PC-9 (cell line): ENCODE measurements around the gene UGGT2.

ENCODE experiments used
- EZH2 ChIP-seq: fragments of 200-600 bp; sonication (generic); IDR thresholded peaks from 2 replicates; pipeline ENCODE4 v1.8.0; 2017; ENCODE audit warnings: antibody characterized with exemption, low read depth
- TF ChIP-seq, protein P1 (sequence below): fragments of 200-600 bp; sonication (generic); conservative IDR thresholded peaks from 2 replicates; pipeline ENCODE4 v1.6.1; 2017; ENCODE audit warnings: mixed run types, antibody characterized with exemption, mild to moderate bottlenecking, moderate library complexity

DNA sequence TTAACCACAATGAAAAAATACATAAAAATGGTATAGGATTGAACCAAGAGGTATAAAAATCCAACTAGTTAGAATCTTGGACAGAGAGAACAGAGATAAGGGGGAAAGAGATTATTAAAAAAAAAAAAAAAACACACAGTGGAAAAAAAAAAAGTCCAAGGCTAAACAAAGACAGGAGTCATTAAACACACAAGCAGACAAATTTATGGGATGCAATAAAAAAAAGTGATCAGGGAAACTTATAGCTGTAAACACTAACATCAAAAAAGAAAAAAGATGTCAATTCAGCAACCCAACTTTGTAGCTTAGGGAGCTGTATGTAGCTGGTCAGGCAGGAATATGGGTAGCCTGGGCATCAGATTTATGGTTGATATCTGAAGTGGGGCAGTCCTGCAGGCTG lies 247.3 kb downstream of the UGGT2 start:
- no peak for TF ChIP-seq EZH2
- TF ChIP-seq, protein P1, sequence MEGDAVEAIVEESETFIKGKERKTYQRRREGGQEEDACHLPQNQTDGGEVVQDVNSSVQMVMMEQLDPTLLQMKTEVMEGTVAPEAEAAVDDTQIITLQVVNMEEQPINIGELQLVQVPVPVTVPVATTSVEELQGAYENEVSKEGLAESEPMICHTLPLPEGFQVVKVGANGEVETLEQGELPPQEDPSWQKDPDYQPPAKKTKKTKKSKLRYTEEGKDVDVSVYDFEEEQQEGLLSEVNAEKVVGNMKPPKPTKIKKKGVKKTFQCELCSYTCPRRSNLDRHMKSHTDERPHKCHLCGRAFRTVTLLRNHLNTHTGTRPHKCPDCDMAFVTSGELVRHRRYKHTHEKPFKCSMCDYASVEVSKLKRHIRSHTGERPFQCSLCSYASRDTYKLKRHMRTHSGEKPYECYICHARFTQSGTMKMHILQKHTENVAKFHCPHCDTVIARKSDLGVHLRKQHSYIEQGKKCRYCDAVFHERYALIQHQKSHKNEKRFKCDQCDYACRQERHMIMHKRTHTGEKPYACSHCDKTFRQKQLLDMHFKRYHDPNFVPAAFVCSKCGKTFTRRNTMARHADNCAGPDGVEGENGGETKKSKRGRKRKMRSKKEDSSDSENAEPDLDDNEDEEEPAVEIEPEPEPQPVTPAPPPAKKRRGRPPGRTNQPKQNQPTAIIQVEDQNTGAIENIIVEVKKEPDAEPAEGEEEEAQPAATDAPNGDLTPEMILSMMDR = no peak
